ENCODE data around the gene CCDC92B. TPM values are rescaled to one million over a fixed set of nuclear protein-coding genes. Genes with fewer than 3 reads are reported as not detected.

The CCDC92B gene
- total RNA-seq, 1 experiment from 2014 or later, result 15.2 TPM

GRCh38 chr17:2711608-2712299, 37.7 kb downstream of the CCDC92B start, which contains the start of gene CLUH (continued):
- TF ChIP-seq AR (CRISPR knock-in tag; IDR thresholded peaks at IDR 0.05), result no peak
- no peak for TF ChIP-seq FOXJ3 (CRISPR knock-in tag; IDR thresholded peaks at IDR 0.05; ENCODE audit: borderline replicate concordance)
- no peak for TF ChIP-seq ETV6 (CRISPR knock-in tag; IDR thresholded peaks at IDR 0.05)
- no peak for TF ChIP-seq EMX1 (CRISPR knock-in tag; IDR thresholded peaks at IDR 0.05)
- 0 out of 2 replicates have a peak, but pooled peaks have one; percentile 47 for TF ChIP-seq NFE2L1 (CRISPR knock-in tag; IDR thresholded peaks at IDR 0.05)
- TF ChIP-seq GTF2I (CRISPR knock-in tag; conservative IDR thresholded peaks at IDR 0.05), result no peak
- peak; percentile 28; the same call in 1 of the 2 replicates for TF ChIP-seq ZNF263 (CRISPR knock-in tag; IDR thresholded peaks at IDR 0.05; ENCODE audit: low read depth)
- TF ChIP-seq TCF7 (CRISPR knock-in tag; IDR thresholded peaks at IDR 0.05; ENCODE audit: low read depth), result no peak
- no peak for TF ChIP-seq TEAD4 (CRISPR knock-in tag; IDR thresholded peaks at IDR 0.05)
- no peak for TF ChIP-seq ZNF317 (CRISPR knock-in tag; IDR thresholded peaks at IDR 0.05; ENCODE audit: borderline replicate concordance, low read depth)
- peak; percentile 88 for TF ChIP-seq NR2C2 (CRISPR knock-in tag; IDR thresholded peaks at IDR 0.05)
- no peak for TF ChIP-seq IRF1 (CRISPR knock-in tag; IDR thresholded peaks at IDR 0.05)
- TF ChIP-seq MLX (CRISPR knock-in tag; IDR thresholded peaks at IDR 0.05), result no peak
- TF ChIP-seq JAZF1 (CRISPR knock-in tag; IDR thresholded peaks at IDR 0.05), result no peak
- no peak for TF ChIP-seq ATF1 (CRISPR knock-in tag; IDR thresholded peaks at IDR 0.05)
- no peak for TF ChIP-seq ZMAT4 (CRISPR knock-in tag; IDR thresholded peaks at IDR 0.05)
- TF ChIP-seq ZNF281 (CRISPR knock-in tag; IDR thresholded peaks at IDR 0.05), result no peak
- no peak for TF ChIP-seq RELA (CRISPR knock-in tag; IDR thresholded peaks at IDR 0.05; ENCODE audit: borderline replicate concordance)
- TF ChIP-seq NR1H2 (CRISPR knock-in tag; IDR thresholded peaks at IDR 0.05), result no peak
- no peak for TF ChIP-seq NR3C1 (CRISPR knock-in tag; conservative IDR thresholded peaks at IDR 0.05; ENCODE audit: low read depth)
- TF ChIP-seq GABPB1 (CRISPR knock-in tag; IDR thresholded peaks at IDR 0.05), result peak; percentile 25
- TF ChIP-seq ATF2 (CRISPR knock-in tag; IDR thresholded peaks at IDR 0.05; ENCODE audit: borderline replicate concordance, low read depth), result no peak
- TF ChIP-seq GRHL2 (CRISPR knock-in tag; IDR thresholded peaks at IDR 0.05; ENCODE audit: insufficient replicate concordance, severe bottlenecking), result no peak
- TF ChIP-seq CREB1 (CRISPR knock-in tag; IDR thresholded peaks at IDR 0.05), result no peak
- peak; percentile 51; the same call in 1 of the 2 replicates for TF ChIP-seq KAT7 (CRISPR knock-in tag; IDR thresholded peaks at IDR 0.05; ENCODE audit: borderline replicate concordance)
- TF ChIP-seq HMGA2 (CRISPR knock-in tag; IDR thresholded peaks at IDR 0.05), result no peak
- no peak for TF ChIP-seq ELF4 (CRISPR knock-in tag; IDR thresholded peaks at IDR 0.05; ENCODE audit: low read depth)
- no peak for TF ChIP-seq ZNF396 (CRISPR knock-in tag; IDR thresholded peaks at IDR 0.05; ENCODE audit: borderline replicate concordance)
- TF ChIP-seq USF1 (CRISPR knock-in tag; IDR thresholded peaks at IDR 0.05), result peak; percentile 90
- peak; percentile 27; the same call in 1 of the 2 replicates for TF ChIP-seq MAX (CRISPR knock-in tag; IDR thresholded peaks at IDR 0.05)
- no peak for TF ChIP-seq ZNF416 (CRISPR knock-in tag; IDR thresholded peaks at IDR 0.05)

All from WTC11 (cell line).